C4-2B (cell line): ENCODE data around the gene FRG1.
"Not testable (repeated sequence)": the region's sequence is repeated elsewhere in the genome, so short reads cannot be mapped to it uniquely, and the experiment has no call there.

Source experiments
- CTCF ChIP-seq: fragments of 450-650 bp; conservative IDR thresholded peaks from 2 replicates; pipeline ENCODE4 v1.5.1; 2017; ENCODE audit warnings: mild to moderate bottlenecking
- ZFX ChIP-seq: fragments of 450-650 bp; IDR thresholded peaks from 2 replicates; pipeline ENCODE4 v1.6.1; 2017

GRCh38 chr4:189989941-189990340, 49.3 kb downstream of the FRG1 start:
- TF ChIP-seq CTCF, ZFX: not testable (repeated sequence)
